HG03520 (cell line): ENCODE data around the gene RETREG3.

Experiments
- ATAC-seq: cut with Tn5 transposase; IDR thresholded peaks from one replicate; pipeline ENCODE4 v1.9.1; 2021; ENCODE audit warnings: mild to moderate bottlenecking, moderate library complexity; ENCODE audit not compliant: unreplicated experiment

Gene RETREG3

GRCh38 chr17:42613699-42614295, 4.6 kb upstream of the RETREG3 start:
- no peak for ATAC-seq

DNA sequence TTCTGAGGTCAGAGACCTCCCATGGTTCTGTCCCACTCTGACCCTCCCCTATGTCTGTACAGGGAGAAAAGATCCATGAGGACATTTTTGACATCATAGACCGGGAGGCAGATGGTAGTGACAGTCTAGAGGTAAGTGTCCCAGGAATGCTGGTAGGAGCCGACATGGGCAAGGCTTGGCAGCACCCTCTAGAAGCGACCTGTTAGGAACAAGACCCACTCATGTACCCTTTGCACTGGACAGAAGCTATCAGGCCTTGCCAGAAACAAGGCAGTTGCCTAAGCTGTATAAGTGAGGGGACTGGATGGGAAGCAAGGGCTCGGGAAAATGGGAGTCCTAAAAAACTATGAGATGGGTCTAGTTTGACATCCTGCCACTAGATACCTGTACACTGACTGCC, 2.8 kb upstream of the RETREG3 start:
- ATAC-seq, result no peak

DNA sequence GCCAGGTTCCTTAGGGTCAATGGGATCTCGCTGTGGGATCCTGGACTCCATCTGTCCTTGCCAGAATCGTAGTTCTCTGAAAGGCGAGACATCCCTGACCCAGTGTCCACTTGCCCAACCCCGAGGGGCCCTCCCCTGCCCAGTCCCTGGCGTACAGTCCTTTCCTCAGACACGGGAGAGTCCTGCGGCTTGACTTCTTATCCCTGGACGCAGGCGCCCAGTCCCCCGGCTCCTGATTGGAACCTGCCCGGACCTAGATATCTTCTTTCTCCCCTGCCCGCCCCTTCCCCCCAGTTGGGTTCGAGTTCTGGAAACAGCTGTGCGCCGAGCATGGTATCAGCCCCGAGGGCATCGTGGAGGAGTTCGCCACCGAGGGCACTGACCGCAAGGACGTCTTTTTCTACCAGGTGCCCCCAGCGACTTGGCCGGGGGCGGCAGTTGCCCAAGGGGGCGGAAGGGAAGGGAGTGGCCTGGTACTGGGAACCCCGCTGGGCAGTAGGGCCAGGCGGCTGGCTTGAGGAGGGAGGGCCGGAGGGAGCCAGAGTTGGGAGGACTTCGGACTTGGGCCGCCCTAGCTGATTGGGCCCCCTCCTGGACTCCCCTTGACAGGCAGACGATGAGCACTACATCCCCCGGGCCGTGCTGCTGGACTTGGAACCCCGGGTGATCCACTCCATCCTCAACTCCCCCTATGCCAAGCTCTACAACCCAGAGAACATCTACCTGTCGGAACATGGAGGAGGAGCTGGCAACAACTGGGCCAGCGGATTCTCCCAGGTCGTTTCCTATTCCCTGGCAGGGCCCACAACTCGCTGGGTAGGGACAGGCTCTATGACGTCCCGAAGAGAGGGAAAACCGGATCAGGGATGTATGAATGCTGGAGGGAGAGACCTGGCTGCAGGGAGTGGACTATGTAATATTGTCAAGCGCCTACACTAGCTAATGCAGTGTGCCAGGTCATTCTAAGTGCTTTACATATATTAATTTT, 934 bp upstream of the RETREG3 start:
- ATAC-seq, result peak; percentile 4

- ATAC-seq, result no peak
Observed at GRCh38 chr17:42608305-42609181, 631 bp downstream of the RETREG3 start.

DNA sequence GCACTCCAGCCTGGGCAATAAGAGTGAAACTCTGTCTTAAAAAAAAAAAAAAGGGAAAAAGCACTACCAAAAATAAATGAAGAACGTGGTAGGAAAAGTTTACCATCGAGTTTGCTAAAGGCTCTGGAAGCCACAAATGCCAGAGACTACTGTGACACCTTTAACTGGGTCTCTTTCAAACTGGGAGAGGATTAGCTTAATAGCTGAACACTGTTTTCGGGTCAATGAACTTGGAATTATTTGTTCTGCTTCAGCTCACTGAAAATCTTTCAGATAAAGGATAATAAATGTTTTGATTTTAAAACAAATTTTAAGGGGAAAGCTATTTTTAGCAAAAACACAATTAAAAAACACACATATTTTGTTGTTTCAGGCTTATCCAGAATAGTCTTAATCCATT, 1.4 kb downstream of the RETREG3 start:
- no peak for ATAC-seq

DNA sequence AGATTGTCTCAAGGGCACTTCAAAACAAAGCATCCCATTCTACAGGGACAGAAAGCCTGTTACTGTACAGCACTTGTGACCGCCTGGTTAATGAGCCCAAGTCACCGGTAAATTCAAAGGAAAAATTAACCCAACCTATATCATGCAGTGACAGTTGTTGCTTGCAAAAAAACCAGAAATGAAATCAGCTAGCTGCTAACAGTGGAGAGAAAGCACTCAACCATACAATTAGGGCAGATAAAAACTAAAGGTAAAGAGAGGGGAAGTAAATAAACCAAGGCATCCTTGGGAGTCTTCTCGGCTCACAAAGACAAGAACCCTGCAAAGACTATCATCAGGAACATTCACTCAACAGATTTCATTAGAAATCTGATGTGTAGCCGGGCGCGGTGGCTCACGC, 5.9 kb downstream of the RETREG3 start:
- no peak for ATAC-seq

GRCh38 chr17:42598905-42599304, 10.3 kb downstream of the RETREG3 start:
- ATAC-seq, result no peak

DNA sequence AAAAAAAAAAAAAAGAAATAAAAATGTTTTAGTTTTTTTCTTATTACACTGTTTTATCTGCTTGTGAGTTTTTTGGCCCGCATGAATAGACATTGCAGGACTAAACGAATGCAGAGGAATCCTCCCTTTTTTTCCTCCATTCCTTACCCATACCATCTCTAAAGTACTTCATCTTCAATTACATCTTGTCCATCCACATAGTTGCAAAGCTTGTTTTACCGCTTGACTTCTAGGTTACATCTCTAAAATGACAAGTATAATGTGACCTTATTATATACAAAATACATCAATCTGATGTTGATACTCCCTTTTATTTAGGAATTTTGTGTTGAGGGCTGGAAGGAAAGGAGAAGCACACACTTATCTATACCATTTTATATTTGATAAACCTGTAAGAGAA, 12.8 kb downstream of the RETREG3 start:
- no peak for ATAC-seq

DNA sequence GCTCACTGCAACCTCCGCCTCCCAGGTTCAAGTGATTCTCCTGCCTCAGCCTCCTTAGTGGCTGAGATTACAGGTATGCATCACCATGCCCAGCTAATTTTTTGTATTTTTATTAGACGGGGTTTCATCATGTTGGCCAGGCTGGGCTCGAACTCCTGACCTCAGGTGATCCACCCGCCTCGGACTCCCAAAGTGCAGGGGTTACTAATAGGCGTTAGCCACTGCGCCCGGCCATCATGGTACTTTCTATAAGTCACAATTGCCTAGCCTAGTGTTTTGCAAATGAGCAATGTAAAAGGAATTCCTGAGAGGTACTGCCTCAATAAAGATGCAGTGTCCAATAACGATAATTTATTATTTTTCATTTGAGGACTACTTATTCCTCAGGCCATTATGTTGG, 17.8 kb downstream of the RETREG3 start:
- ATAC-seq, result no peak

GRCh38 chr17:42590886-42591285, 18.3 kb downstream of the RETREG3 start:
- no peak for ATAC-seq

DNA sequence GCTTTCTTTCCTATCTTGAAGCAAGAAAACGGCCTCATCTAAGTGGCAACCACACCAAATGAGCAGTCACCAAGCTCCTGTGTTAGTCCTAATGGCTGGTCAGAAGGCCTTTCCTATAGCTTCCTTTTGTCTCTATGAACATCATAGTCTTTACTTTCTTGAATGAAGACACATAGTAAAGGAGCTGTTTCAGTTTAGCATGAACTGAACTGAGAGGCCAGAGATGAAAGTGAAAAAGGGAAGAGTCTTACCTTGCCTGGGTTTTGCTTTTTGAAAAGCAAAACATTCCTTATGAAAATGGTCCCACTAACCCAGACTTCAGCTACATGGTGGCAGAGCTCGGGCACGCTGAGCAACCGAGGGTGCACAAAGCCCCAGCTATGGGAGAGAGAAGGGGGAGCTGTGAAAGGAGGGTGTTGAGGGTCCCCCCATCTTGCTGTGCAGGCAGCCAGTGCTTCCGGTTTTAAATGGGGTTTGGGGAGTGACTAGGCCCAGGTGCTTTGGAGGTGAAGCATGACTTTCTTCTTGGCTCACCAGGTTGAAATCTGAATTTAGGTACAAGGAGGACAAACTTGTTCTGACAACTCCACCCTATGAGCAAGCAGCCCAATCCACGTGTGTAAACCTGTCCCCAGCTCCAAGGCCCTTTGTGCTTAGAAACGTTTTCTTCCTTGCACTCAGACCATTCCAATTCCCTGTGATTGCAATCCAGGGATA, 22.5 kb downstream of the RETREG3 start:
- no peak for ATAC-seq

DNA sequence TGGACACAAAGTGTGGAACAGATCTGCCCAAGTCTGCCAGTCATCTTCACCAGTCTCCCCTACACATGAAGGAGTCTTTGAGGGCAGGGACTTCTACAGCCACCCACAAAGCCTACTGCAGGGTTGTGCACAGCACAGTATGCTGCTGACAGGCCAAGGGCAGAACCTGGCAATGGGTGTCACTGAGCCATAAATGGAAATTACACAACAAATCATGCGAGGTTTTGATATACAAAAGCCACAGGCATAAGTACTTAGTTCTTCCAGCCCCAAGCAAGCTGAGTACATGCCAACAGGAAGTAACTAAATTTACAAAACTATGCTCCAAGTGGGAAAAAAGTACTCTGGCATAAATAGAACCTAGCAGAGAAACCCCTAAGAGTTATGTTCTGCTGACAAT, 23.8 kb downstream of the RETREG3 start:
- ATAC-seq, result no peak

DNA sequence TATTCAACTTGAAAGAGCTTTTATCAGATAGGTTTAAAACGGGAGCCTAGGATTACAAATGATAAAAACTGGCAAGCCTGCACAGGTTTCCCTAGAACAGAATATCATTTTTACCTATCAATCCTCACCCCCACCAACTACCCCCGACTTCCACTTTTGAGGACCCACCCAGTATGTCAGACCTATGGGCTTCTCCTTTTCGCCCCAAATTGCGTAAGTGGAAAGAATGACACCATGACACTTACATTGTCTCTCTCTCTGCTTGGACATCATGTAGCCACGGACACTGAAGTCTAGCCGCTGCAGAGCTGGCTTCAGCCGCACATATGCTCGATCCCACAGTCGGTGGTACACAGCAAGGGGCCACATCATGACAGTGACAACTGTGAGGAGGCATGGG, 24.3 kb downstream of the RETREG3 start:
- ATAC-seq, result no peak

GRCh38 chr17:42581744-42582270, 27.4 kb downstream of the RETREG3 start:
- no peak for ATAC-seq

GRCh38 chr17:42579794-42580551, 29.2 kb downstream of the RETREG3 start:
- no peak for ATAC-seq

DNA sequence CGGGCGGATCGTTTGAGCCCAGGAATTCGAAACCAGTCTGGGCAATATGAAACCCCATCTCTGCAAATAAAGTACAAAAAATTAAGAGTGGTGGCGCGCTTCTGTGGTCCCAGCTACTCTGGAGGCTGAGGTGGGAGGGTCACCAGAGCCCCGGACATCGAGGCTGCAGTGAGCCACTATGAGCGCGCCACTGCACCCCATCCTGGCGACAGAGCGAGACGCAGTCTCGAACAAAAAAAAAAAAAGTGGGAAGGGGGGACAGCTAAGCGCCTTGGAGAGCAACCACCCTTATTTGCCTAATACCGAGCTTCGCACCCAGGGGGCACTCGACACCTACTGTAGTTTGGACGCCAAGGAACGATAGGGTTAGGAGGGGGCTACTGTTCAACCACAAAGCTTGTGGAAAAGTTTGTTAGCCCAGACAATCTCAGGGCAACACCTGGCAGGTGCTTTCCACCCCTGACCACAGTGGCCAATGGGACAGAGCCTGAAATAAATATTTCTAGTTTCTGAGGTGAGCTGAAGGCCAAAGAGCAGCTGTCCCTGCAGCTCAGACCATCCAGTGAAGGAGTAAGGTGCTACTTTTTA, 30.8 kb downstream of the RETREG3 start:
- ATAC-seq, result peak; percentile 36

- peak; percentile 70 for ATAC-seq
Observed at GRCh38 chr17:42577532-42578281, 31.5 kb downstream of the RETREG3 start, which contains the start of gene PSMC3IP. PSMC3IP (minus strand) TSS chr17:42577729; CDS start chr17:42577686, 43 bp downstream.

- ATAC-seq, result no peak
Observed at GRCh38 chr17:42577140-42577531, 32.0 kb downstream of the RETREG3 start.
